LNCaP clone FGC (cell line): Measurements from ENCODE around the gene PARK7.
A peak's percentile ranks its signal among the peaks of the same experiment; 100 is the strongest.
"Not testable (repeated sequence)": the region's sequence is repeated elsewhere in the genome, so short reads cannot be mapped to it uniquely, and the experiment has no call there.

Source experiments
- DNase-seq: peaks from one replicate; pipeline ENCODE4 v3.0.0-alpha.2; 2011; ENCODE audit warnings: low read depth
- H3K4me3 ChIP-seq: 2 replicates; pipeline ENCODE4 v1.5.1; 2011; ENCODE audit warnings: mild to moderate bottlenecking, low read depth, low read length, control low read depth
- TF ChIP-seq, protein P1 (sequence below): IDR thresholded peaks from 2 replicates; pipeline ENCODE4 v1.5.1; 2012; ENCODE audit warnings: mild to moderate bottlenecking; ENCODE audit not compliant: control insufficient read depth, insufficient read depth; ENCODE audit errors: extremely low read depth

PARK7 gene

GRCh38 chr1:7960867-7961215 lies 670 bp upstream of the PARK7 start:
- TF ChIP-seq, protein P1, sequence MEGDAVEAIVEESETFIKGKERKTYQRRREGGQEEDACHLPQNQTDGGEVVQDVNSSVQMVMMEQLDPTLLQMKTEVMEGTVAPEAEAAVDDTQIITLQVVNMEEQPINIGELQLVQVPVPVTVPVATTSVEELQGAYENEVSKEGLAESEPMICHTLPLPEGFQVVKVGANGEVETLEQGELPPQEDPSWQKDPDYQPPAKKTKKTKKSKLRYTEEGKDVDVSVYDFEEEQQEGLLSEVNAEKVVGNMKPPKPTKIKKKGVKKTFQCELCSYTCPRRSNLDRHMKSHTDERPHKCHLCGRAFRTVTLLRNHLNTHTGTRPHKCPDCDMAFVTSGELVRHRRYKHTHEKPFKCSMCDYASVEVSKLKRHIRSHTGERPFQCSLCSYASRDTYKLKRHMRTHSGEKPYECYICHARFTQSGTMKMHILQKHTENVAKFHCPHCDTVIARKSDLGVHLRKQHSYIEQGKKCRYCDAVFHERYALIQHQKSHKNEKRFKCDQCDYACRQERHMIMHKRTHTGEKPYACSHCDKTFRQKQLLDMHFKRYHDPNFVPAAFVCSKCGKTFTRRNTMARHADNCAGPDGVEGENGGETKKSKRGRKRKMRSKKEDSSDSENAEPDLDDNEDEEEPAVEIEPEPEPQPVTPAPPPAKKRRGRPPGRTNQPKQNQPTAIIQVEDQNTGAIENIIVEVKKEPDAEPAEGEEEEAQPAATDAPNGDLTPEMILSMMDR, result no peak
- H3K4me3 ChIP-seq, result peak overlapping the region; percentile 78
- DNase-seq, result no peak

GRCh38 chr1:7962014-7962335 lies 464 bp downstream of the PARK7 start:
- TF ChIP-seq, protein P1, result no peak
- no peak for DNase-seq
- peak overlapping the region; percentile 78 for H3K4me3 ChIP-seq

GRCh38 chr1:7962636-7963377 lies 1.3 kb downstream of the PARK7 start:
- TF ChIP-seq, protein P1, result no peak
- no peak for DNase-seq
- H3K4me3 ChIP-seq, result peak overlapping the region; percentile 78

- DNase-seq, H3K4me3 ChIP-seq: not testable (repeated sequence)
Observed at GRCh38 chr1:7963378-7963730, 1.8 kb downstream of the PARK7 start.

DNA sequence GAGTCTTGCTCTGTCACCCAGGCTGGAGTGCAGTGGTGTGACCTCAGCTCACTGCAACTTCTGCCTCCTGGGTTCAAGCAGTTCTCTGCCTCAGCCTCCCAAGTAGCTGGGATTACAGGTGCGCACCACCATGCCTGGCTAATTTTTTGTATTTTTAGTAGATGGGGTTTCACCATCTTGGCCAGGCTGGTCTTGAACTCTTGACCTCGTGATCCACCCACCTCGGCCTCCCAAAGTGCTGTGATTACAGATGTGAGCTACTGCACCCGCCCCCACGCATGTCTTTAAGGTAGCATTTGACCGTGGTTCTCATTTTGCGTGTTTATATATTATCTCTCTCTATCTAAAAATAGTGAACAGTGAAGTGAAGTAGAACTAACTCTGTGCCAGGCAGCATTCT lies 2.3 kb downstream of the PARK7 start:
- not testable (repeated sequence) for H3K4me3 ChIP-seq, DNase-seq

DNA sequence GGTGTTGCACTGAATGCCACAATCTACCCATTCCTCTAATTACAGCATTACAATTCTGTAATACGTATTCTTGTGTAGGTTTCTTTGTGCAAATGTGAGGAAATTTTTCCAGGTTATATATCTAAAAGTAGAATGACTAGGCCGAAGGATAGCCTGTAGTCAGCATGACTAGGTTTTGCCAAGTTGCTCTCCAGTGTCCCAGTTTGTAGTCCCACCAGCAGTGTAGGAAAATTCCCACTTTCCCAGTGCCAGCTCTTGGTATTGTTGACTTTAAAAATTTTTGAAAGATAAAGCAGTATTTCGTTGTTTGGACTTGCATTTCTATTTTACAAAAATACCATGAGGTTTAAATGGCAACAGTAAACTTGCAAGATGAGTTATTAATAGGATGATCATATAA lies 3.0 kb downstream of the PARK7 start:
- no peak for DNase-seq
- H3K4me3 ChIP-seq, result no peak overlapping the region
- TF ChIP-seq, protein P1, result no peak

DNA sequence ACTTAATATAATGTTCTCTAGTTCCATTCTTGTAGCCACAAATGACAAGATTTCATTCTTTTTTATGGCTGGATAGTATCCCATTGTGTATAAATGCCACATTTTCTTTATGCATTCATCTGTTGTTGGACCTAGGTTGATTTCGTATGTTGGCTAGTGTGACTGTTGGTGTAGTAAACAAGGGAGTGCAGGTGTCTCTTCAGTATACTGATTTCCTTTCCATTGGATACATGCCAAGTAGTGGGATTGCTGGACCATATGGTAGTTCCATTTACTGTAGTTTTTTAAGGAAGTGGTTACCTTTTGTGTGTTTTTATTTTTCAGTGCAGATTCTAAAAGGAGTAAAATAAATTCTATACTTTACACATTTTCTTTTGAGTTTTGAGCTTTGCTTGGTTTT lies 5.7 kb downstream of the PARK7 start:
- H3K4me3 ChIP-seq, result no peak overlapping the region
- TF ChIP-seq, protein P1, result no peak
- no peak for DNase-seq

DNA sequence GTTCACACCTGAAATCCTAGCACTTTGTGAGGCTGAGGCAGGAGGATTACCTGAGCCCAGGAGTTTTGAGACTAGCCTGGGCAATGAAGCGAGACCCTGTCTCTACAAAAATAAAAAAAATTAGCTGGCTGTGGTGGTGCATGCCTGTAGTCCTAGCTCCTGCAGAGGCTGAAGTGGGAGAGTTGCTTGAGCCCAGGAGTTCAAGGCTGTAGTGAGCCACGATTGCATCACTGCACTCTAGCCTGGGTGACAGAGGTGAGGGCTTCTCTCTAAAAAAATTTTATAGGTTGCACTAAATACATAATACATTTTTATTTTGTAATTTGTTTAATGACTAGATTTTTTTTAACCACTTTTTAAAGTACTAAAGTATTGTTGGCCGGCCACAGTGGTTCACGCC lies 6.1 kb downstream of the PARK7 start:
- TF ChIP-seq, protein P1, result no peak
- DNase-seq, result no peak
- no peak overlapping the region for H3K4me3 ChIP-seq
